HG03565 (cell line): ENCODE data around the gene LCP2.

Source experiments
- ATAC-seq: cut with Tn5 transposase; IDR thresholded peaks from one replicate; pipeline ENCODE4 v1.9.1; 2021; ENCODE audit warnings: mild to moderate bottlenecking, moderate library complexity; ENCODE audit not compliant: unreplicated experiment

Gene LCP2

GRCh38 chr5:170316937-170317336 is 19.4 kb upstream of the LCP2 start:
- ATAC-seq: no peak

- no peak for ATAC-seq
These were observed 17.6 kb upstream of the LCP2 start for GRCh38 chr5:170315154-170315553.

GRCh38 chr5:170314541-170315095 is 17.0 kb upstream of the LCP2 start:
- ATAC-seq: no peak

- no peak for ATAC-seq
These were observed 16.2 kb upstream of the LCP2 start for GRCh38 chr5:170313816-170314215.

GRCh38 chr5:170313344-170313743 is 15.8 kb upstream of the LCP2 start:
- ATAC-seq: no peak

- ATAC-seq: no peak
These were observed 15.1 kb upstream of the LCP2 start for GRCh38 chr5:170312666-170313065.

- ATAC-seq: no peak
These were observed 14.7 kb upstream of the LCP2 start for GRCh38 chr5:170312301-170312595.

GRCh38 chr5:170311511-170312300 is 14.1 kb upstream of the LCP2 start:
- no peak for ATAC-seq

- ATAC-seq: no peak
These were observed 12.8 kb upstream of the LCP2 start for GRCh38 chr5:170310256-170310926.

- no peak for ATAC-seq
These were observed 11.1 kb upstream of the LCP2 start for GRCh38 chr5:170308686-170309085.

GRCh38 chr5:170307575-170308465 is 10.2 kb upstream of the LCP2 start:
- peak; percentile 35 for ATAC-seq

GRCh38 chr5:170306381-170306831 is 8.8 kb upstream of the LCP2 start:
- peak; percentile 60 for ATAC-seq

- ATAC-seq: no peak
These were observed 8.1 kb upstream of the LCP2 start for GRCh38 chr5:170305646-170306025.

GRCh38 chr5:170305016-170305645 is 7.6 kb upstream of the LCP2 start:
- ATAC-seq: no peak

- ATAC-seq: no peak
These were observed 6.0 kb upstream of the LCP2 start for GRCh38 chr5:170303549-170303948.

- ATAC-seq: peak; percentile 73
These were observed 5.3 kb upstream of the LCP2 start for GRCh38 chr5:170302653-170303501.

- no peak for ATAC-seq
These were observed 4.5 kb upstream of the LCP2 start for GRCh38 chr5:170301981-170302652.

- no peak for ATAC-seq
These were observed 3.6 kb upstream of the LCP2 start for GRCh38 chr5:170301149-170301548.

GRCh38 chr5:170300361-170301013 is 2.9 kb upstream of the LCP2 start:
- no peak for ATAC-seq
